ENCODE measurements around the gene RTL1.

DNA sequence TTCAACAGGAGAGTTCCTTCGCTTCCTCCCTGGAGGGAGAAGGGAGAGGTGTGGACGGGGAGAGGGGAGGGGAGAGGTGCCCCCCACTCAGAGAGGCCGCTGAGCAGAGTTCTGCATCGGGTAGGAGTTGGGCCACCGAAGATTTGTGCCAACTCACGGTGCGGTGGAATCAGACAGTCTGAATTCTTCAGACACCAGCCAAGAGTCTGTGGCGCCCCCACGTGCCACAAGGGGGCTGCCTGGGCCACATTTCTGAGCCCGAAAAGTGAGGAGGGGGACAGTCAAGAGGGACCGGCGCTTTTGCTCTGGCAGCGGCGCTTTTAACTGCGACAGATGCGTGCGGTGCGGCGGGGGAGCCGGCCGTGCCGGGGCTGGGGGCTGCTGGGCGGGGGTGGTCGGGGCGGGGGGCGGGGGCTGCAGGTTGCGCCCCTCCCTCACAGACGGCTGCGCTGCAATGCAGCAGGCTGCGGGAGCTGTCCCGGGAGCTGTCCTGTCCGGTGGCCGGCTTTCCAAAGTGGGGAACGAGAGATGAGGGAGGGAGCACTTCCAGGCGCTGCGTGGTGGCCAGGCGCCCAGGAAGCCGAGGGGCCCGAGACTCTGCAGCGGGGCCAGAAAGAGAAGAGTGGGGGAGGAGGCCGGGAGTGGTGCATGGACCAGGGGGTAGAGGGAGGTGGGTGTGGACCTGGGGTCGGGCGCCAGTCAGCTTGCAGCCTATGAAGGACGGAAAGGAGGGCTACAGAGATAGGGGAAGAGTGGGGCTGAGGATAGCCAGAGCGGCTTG lies 975 bp upstream of the RTL1 start:
- TF ChIP-seq GATA1 (IDR thresholded peaks at IDR 0.05; ENCODE audit: low read depth, low read length) = no peak
- no peak for TF ChIP-seq POLR2A (IDR thresholded peaks at IDR 0.05; ENCODE audit: low read length)

Data from erythroblast (primary cell).